Testis (tissue), 3 donors: Measurements from ENCODE around the gene BTBD2. TPM values are rescaled to one million over a fixed set of nuclear protein-coding genes. Genes with fewer than 3 reads are reported as not detected.

Source experiments
- DNase-seq: peaks from one replicate; pipeline ENCODE4 v3.0.0-alpha.2; 2019
- H3K27ac ChIP-seq, 2 donors: fragments of 200-600 bp; sonication (generic); one replicate each; pipeline ENCODE4 v1.5.1; 2019
- H3K27me3 ChIP-seq: fragments of 200-600 bp; sonication (generic); one replicate; pipeline ENCODE4 v1.5.1; 2019
- H3K36me3 ChIP-seq: fragments of 200-600 bp; sonication (generic); one replicate; pipeline ENCODE4 v1.5.1; 2017; ENCODE audit warnings: low read depth; ENCODE audit errors: missing control alignments
- H3K4me1 ChIP-seq: fragments of 200-600 bp; sonication (generic); one replicate; pipeline ENCODE4 v1.5.1; 2019
- H3K4me3 ChIP-seq, 2 donors: fragments of 200-600 bp; sonication (generic); one replicate each; pipeline ENCODE4 v1.5.1; 2017 to 2019
- H3K9me3 ChIP-seq: fragments of 200-600 bp; sonication (generic); one replicate; pipeline ENCODE4 v1.5.1; 2017
- POLR2A ChIP-seq: fragments of 450-650 bp; IDR thresholded peaks from one replicate; pipeline ENCODE4 v1.6.1; 2017; ENCODE audit warnings: antibody characterized with exemption, mild to moderate bottlenecking, moderate library complexity
- WGBS, 2 donors: methylation state at CpG; one replicate each; pipeline ENCODE4 v1.1.5; 2018; 5-methylcytosine and 5-hydroxymethylcytosine counted together
- intact Hi-C: fragments of 100-400 bp; cut with DNase I; formaldehyde crosslinking; loops from one replicate; pipeline ENCODE4 v1.15.1; 2023; ENCODE audit warnings: low total_unique reads
- polyA plus RNA-seq: library from polyadenylated mRNA; stranded (reverse); fragments of 350-450 nt; fragmentation: Illumina TruSeq; extraction: RNeasy Lipid Tissue Mini Kit (QIAGEN cat#74804); gene quantifications from one replicate; pipeline ENCODE4 v1.2.3, GENCODE V29; 2014; ENCODE audit warnings: low read depth, low replicate concordance; ENCODE audit not compliant: insufficient read depth
- total RNA-seq, 2 donors: library from RNA; depleted of rRNA; stranded (reverse); fragments of >200 nt; gene quantifications; one replicate each; pipeline ENCODE4 v1.2.3, GENCODE V29; 2016
- TF ChIP-seq, protein P1 (sequence below), 3 experiments: fragments of 450-650 bp in 2 of 3; fragments of 200-600 bp in 1 of 3; sonication (generic) in 1 of 3; IDR thresholded peaks; one replicate each; pipeline ENCODE4 v1.5.1; 2016 to 2019; ENCODE audit warnings: antibody characterized with exemption in 3 of 3, mild to moderate bottlenecking in 2 of 3, moderate library complexity in 1 of 3

The BTBD2 gene
- total and polyA plus RNA-seq, 3 donors from 2014 or later = 43.2 to 117 (median 61.1) TPM

DNA sequence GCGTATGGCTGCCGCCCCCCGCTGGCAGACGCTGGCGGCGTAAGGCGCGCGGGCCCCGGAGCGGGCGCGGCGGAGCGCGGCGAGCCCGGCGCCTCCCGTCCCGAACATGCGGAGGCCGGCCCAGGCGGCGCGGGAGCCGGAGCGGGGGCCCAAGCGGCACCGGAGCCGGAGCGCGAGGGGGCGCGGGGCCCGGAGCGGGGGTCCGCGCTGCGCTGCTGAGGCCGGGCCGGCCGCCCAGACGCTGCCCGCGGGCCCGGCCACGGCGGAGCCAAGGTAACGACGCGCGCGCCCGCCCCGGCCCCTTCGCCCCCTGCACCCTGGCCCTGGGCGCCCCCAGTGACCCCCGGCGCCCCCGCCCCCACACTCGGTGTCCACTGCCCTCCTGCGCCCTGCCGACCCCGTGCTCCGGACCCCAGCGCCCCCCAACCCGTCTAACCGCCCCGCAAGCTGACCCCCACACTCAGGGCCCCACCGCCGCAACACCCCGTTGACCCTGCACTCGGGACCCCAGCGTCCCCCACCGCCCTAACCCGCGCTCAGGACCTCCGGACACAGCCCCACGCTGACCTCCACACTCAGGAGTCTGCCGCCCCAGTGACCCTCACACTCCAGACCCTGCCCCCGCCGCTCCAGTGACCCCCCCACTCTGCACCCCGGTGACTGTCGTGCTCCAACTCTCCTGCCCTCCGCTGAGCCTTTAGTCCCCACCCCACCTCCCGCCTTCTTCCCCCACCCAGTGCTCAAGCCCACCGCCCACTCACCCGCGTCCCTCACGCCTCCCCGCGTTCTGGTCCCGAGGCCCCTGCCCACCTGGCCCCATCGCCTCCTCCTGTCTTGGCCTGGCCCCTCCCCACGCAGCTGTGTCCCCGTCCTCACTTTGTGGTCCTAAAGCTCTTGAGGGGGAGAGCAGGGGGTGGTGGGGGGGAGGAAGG is 74.1 kb downstream of the BTBD2 start, which contains the start of gene CSNK1G2:
Gene CSNK1G2 (plus strand): TSS at position 27 of the 932 bp plus-strand sequence. CDS start 28,601 bp downstream, outside the sequence.
- intact Hi-C loops = no loop called here
- 1 to 4% methylated on average over 9 to 31 of the region's 97 CpGs for WGBS, 2 donors
- Histone ChIP-seq H3K4me3 (peak within 1 kb of the TSS; percentile 68 to 80), H3K27ac (peak within 1 kb of the TSS; percentile 95 to 97), H3K36me3 (no peaks in the 10 kb centered on the region), H3K9me3 (no peaks in the 10 kb centered on the region), H3K27me3 (no peaks in the 10 kb centered on the region), H3K4me1 (peaks cover 19% of the 10 kb centered on the region)
- no peak for TF ChIP-seq POLR2A
- TF ChIP-seq, protein P1, sequence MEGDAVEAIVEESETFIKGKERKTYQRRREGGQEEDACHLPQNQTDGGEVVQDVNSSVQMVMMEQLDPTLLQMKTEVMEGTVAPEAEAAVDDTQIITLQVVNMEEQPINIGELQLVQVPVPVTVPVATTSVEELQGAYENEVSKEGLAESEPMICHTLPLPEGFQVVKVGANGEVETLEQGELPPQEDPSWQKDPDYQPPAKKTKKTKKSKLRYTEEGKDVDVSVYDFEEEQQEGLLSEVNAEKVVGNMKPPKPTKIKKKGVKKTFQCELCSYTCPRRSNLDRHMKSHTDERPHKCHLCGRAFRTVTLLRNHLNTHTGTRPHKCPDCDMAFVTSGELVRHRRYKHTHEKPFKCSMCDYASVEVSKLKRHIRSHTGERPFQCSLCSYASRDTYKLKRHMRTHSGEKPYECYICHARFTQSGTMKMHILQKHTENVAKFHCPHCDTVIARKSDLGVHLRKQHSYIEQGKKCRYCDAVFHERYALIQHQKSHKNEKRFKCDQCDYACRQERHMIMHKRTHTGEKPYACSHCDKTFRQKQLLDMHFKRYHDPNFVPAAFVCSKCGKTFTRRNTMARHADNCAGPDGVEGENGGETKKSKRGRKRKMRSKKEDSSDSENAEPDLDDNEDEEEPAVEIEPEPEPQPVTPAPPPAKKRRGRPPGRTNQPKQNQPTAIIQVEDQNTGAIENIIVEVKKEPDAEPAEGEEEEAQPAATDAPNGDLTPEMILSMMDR (IDR thresholded peaks at IDR 0.05) = no peak
- DNase-seq = no peak

DNA sequence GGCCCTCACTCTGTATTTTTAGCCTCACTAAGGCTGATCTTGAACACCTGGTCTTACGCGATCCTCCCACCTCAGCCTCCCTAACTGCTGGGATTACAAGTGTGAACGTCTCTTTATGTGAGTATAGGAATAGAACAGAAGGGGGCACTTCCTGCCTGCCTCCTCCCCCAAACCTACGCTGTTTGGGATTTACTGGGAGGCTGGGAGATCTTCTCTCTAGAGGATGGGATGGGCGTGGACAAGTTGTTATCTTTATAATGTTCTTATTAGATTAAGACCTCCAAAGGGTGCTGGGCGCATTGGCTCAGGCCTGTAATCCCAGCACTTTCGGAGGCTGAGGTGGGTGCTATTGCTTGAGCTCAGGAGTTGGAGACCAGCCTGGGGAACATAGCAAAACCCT is 77.4 kb downstream of the BTBD2 start:
- H3K27ac ChIP-seq = no peak overlapping the region
- intact Hi-C loops = no loop called here
- H3K4me3 ChIP-seq = no peak overlapping the region
- H3K36me3 ChIP-seq = no peaks in the 10 kb centered on the region
- H3K27me3 ChIP-seq = no peaks in the 10 kb centered on the region
- H3K9me3 ChIP-seq = no peaks in the 10 kb centered on the region
- H3K4me1 ChIP-seq = peaks cover 17% of the 10 kb centered on the region
- TF ChIP-seq POLR2A = no peak
- TF ChIP-seq, protein P1 (IDR thresholded peaks at IDR 0.05) = no peak
- 74 to 79% methylated on average over 7 of the region's 7 CpGs for WGBS, 2 donors
- no peak for DNase-seq

DNA sequence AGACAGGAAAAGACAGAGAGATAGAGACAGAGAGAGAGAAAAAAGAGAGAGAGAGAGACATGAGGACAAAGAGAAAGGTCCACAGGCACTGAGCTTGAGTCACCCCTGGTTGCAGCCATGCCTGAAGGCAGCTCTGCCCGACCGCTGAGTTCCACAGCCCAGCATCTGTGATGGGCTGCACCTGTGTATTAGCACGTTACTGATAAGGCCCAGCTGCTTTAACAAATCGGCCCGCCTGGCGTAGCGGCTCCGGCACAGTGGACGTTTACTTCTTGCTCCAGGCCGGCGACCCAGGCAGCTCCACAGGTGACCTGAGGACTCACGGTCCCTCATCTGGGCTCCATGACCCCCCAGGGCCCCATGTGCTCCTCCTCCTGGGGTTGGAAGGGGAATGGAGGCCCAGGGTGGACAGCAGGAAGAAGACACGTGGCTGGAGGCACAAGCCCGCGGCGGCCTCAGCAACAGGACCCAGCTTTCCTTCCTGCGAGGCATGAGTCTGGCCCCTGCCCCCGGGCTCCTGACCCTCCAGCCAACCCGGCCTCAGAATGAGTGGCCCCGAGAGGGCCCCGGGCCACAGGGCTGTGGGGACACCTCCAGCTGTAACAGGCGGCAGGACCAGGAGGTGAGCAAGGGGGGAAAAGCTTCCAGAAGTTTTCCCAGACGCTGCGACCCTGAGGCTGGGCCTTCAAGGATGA is 78.5 kb downstream of the BTBD2 start:
- 91 to 92% methylated on average over 21 to 24 of the region's 24 CpGs for WGBS, 2 donors
- Histone ChIP-seq H3K4me3 (no peak overlapping the region), H3K9me3 (no peaks in the 10 kb centered on the region), H3K4me1 (peaks cover 8% of the 10 kb centered on the region), H3K36me3 (no peaks in the 10 kb centered on the region), H3K27me3 (no peaks in the 10 kb centered on the region), H3K27ac (no peak overlapping the region)
- no peak for DNase-seq
- TF ChIP-seq, protein P1 (IDR thresholded peaks at IDR 0.05) = no peak
- TF ChIP-seq POLR2A = no peak
- intact Hi-C loops = no loop called here

DNA sequence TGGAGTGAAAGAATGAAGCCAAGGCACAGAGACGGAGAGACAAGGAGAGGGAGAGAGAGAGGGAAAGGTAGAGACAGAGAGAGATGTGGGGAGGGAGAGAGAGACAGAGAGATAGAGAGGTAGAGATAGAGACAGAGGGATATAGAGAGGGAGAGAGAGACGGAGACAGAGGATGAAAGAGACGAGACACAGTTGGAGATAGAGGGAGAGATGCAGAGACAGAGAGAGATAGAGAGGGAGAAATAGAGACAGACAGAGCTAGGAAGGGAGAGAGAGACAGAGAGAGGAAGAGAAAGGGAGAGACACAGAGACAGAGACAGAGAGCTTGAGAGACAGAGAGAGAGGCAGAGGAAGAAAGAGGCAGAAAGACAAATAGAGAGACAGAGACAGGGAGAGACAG is 79.1 kb downstream of the BTBD2 start:
- intact Hi-C loops = no loop called here
- Histone ChIP-seq H3K27me3 (no peaks in the 10 kb centered on the region), H3K9me3 (no peaks in the 10 kb centered on the region), H3K36me3 (no peaks in the 10 kb centered on the region), H3K27ac (peak overlapping the region; percentile 29 to 55), H3K4me1 (peaks cover 8% of the 10 kb centered on the region), H3K4me3 (no peak overlapping the region)
- DNase-seq = no peak
- no peak for TF ChIP-seq POLR2A
- TF ChIP-seq, protein P1 (IDR thresholded peaks at IDR 0.05) = no peak
- WGBS, 2 donors = 85 to 87% methylated on average over 3 of the region's 3 CpGs
